GM12801 (cell line): ENCODE data around the gene LRRFIP2.

Experiments used
- CTCF ChIP-seq: IDR thresholded peaks from one replicate; pipeline ENCODE4 v1.5.1; 2011; ENCODE audit warnings: control low read depth; ENCODE audit not compliant: insufficient read length; ENCODE audit errors: extremely low read depth

The LRRFIP2 gene

GRCh38 chr3:37174532-37175126 is at the start of gene LRRFIP2:
Gene LRRFIP2, minus strand, starts transcription at chr3:37174582. Its CDS starts 25,599 bp downstream, at chr3:37148983.
- no peak for TF ChIP-seq CTCF

GRCh38 chr3:37223576-37223975 is 49.2 kb upstream of the LRRFIP2 start:
- no peak for TF ChIP-seq CTCF

- no peak for TF ChIP-seq CTCF
These were observed 48.8 kb upstream of the LRRFIP2 start for GRCh38 chr3:37223141-37223558.

GRCh38 chr3:37221407-37221806 is 47.0 kb upstream of the LRRFIP2 start:
- TF ChIP-seq CTCF, result no peak

GRCh38 chr3:37219266-37219665 is 44.9 kb upstream of the LRRFIP2 start:
- TF ChIP-seq CTCF, result no peak

GRCh38 chr3:37218206-37218605 is 43.8 kb upstream of the LRRFIP2 start:
- TF ChIP-seq CTCF, result no peak

GRCh38 chr3:37217098-37217849 is 42.9 kb upstream of the LRRFIP2 start:
- no peak for TF ChIP-seq CTCF
